PC-3 (cell line): ENCODE data around the gene PRMT1. TPM values are rescaled to one million over a fixed set of nuclear protein-coding genes. Genes with fewer than 3 reads are reported as not detected.
A peak's percentile ranks its signal among the peaks of the same experiment; 100 is the strongest.

ENCODE experiments used
- ATAC-seq: fragments of 200-7000 bp; cut with Tn5 transposase; 2 replicates; pipeline ENCODE4 v1.9.1; 2020; ENCODE audit warnings: mild to moderate bottlenecking, moderate library complexity
- Bru-seq: library from RNA; stranded (reverse); fragments of 400-500 nt; gene quantifications from one replicate; lab custom pipeline; 2021; lab: Mats Ljungman, UMichigan
- BruChase-seq, 2 experiments: library from RNA; stranded (reverse); fragments of 400-500 nt; gene quantifications; one replicate each; lab custom pipeline; 2021; lab: Mats Ljungman, UMichigan
- BruUV-seq: library from RNA; stranded (reverse); fragments of 400-500 nt; replicated peaks from 2 replicates; lab custom pipeline; 2021; lab: Mats Ljungman, UMichigan
- CTCF ChIA-PET: fragments of 300-600 bp; sonication (Branson Sonifier 250); formaldehyde crosslinking; loops from one replicate; lab custom pipeline; 2022; ENCODE audit warnings: antibody characterized with exemption; lab: Charles Lee
- POLR2A ChIA-PET: fragments of 300-600 bp; sonication (Branson Sonifier 250); formaldehyde crosslinking; loops from one replicate; lab custom pipeline; 2022; ENCODE audit warnings: antibody characterized with exemption; ENCODE audit not compliant: unreplicated experiment; lab: Charles Lee
- DNase-seq: peaks from one replicate; pipeline ENCODE4 v3.0.0-alpha.2; 2015
- H2AFZ ChIP-seq: fragments of 300-600 bp; sonication (generic); 2 replicates; pipeline ENCODE4 v1.6.0; 2016; ENCODE audit warnings: antibody characterized with exemption, low read length
- H3F3A ChIP-seq: fragments of 300-600 bp; sonication (generic); one replicate; pipeline ENCODE4 v1.6.0; 2017; ENCODE audit warnings: antibody characterized with exemption, low read length, control low read depth, mild to moderate bottlenecking; ENCODE audit not compliant: unreplicated experiment
- H3K27ac ChIP-seq: fragments of 300-600 bp; sonication (generic); 2 replicates; pipeline ENCODE4 v1.5.1; 2016; ENCODE audit warnings: mild to moderate bottlenecking, low read length
- H3K27me3 ChIP-seq: fragments of 300-600 bp; sonication (generic); 2 replicates; pipeline ENCODE4 v1.6.1; 2016; ENCODE audit warnings: low read length, mixed read lengths
- H3K36me3 ChIP-seq: fragments of 300-600 bp; sonication (generic); 2 replicates; pipeline ENCODE4 v1.6.1; 2016; ENCODE audit warnings: low read depth, mixed run types, low read length, mixed read lengths
- H3K4me1 ChIP-seq: fragments of 300-600 bp; sonication (generic); 2 replicates; pipeline ENCODE4 v1.5.1; 2016; ENCODE audit warnings: low read length; ENCODE audit not compliant: insufficient read depth
- H3K4me2 ChIP-seq: fragments of 300-600 bp; sonication (generic); 2 replicates; pipeline ENCODE4 v1.6.0; 2016; ENCODE audit warnings: low read length
- H3K4me3 ChIP-seq: fragments of 300-600 bp; sonication (generic); 2 replicates; pipeline ENCODE4 v1.5.1; 2016; ENCODE audit warnings: mild to moderate bottlenecking, low read length, mixed read lengths
- H3K79me2 ChIP-seq: fragments of 300-600 bp; sonication (generic); 2 replicates; pipeline ENCODE4 v1.6.1; 2017; ENCODE audit warnings: low read length, mixed read lengths
- H3K9ac ChIP-seq: fragments of 300-600 bp; sonication (generic); 2 replicates; pipeline ENCODE4 v1.6.0; 2016; ENCODE audit warnings: mild to moderate bottlenecking, low read length
- H3K9me2 ChIP-seq: fragments of 300-600 bp; sonication (generic); replicated peaks from 2 replicates; pipeline ENCODE4 v1.6.1; 2016; ENCODE audit warnings: mixed run types, low read length, mixed read lengths
- H3K9me3 ChIP-seq: fragments of 300-600 bp; sonication (generic); 2 replicates; pipeline ENCODE4 v1.6.1; 2016; ENCODE audit warnings: low read length, mixed read lengths
- H4K20me1 ChIP-seq: fragments of 300-600 bp; sonication (generic); 2 replicates; pipeline ENCODE4 v1.6.1; 2016; ENCODE audit warnings: low read length, mixed read lengths
- CTCF ChIP-seq: fragments of 300-600 bp; sonication (generic); conservative IDR thresholded peaks from 2 replicates; pipeline ENCODE4 v1.5.1; 2017; ENCODE audit warnings: antibody characterized with exemption, low read depth, mild to moderate bottlenecking, low read length
- EZH2 ChIP-seq: fragments of 300-600 bp; sonication (generic); IDR thresholded peaks from one replicate; pipeline ENCODE4 v1.6.1; 2017; ENCODE audit warnings: antibody characterized with exemption, mild to moderate bottlenecking, low read length; ENCODE audit not compliant: unreplicated experiment
- EZH2phosphoT487 ChIP-seq: fragments of 300-600 bp; sonication (generic); IDR thresholded peaks from 2 replicates; pipeline ENCODE4 v1.6.1; 2018; ENCODE audit warnings: mild to moderate bottlenecking, antibody characterized with exemption, low read length, borderline replicate concordance
- intact Hi-C: fragments of 100-400 bp; cut with micrococcal nuclease; formaldehyde crosslinking; loops from 2 replicates; pipeline ENCODE4 v1.9.0; 2023
- long read RNA-seq: library from polyadenylated mRNA; unstranded; transcript quantifications from one replicate; pipeline ENCODE4 v2.0.0, GENCODE V29; 2021; ENCODE audit not compliant: unreplicated experiment
- total RNA-seq: library from RNA; depleted of rRNA; stranded (reverse); fragments of >200 nt; gene quantifications from 2 replicates; pipeline ENCODE4 v1.2.3, GENCODE V29; 2014; rRNA removed

PRMT1 gene
- total RNA-seq: 625 and 761 TPM in 2 replicates
- percentile 93 among the genes with signal in this experiment for Bru-seq, nascent RNA
- BruChase-seq, experiment 1, labeled RNA remaining after a 6-hour chase: percentile 98 among the genes with signal in this experiment
- percentile 96 among the genes with signal in this experiment for BruChase-seq, experiment 2, labeled RNA remaining after a 2-hour chase
- long read RNA-seq, transcript PRMT1-202 (11 exons, 1,327 nt): minor isoform, 34 of 467 reads
- long read RNA-seq, transcript PRMT1-201 (10 exons, 1,393 nt): major isoform, 348 of 467 reads
- long read RNA-seq, partial matches to known transcripts: 18 of 467 reads
- long read RNA-seq, other reads (novel, unspliced or antisense): 63 of 467 reads

GRCh38 chr19:49677231-49677900 lies at the start of gene PRMT1:
Gene PRMT1, plus strand, starts transcription at chr19:49677271. Its CDS starts 10 bp downstream, at chr19:49677281.
- ATAC-seq (peak; percentile 7; the same call in 1 of the 2 replicates), DNase-seq (peak; percentile 47)
- TSS peak; percentile 53 for BruUV-seq
- CTCF ChIA-PET: no interaction called here
- Histone ChIP-seq H3K27me3 (no peaks in the 10 kb centered on the region), H3K27ac (peak within 1 kb of the TSS; percentile 80), H3K79me2 (peaks cover 51% of the 10 kb centered on the region), H3K36me3 (peaks cover 22% of the 10 kb centered on the region), H3K4me2 (peak within 1 kb of the TSS; percentile 99), H3K4me3 (peak within 1 kb of the TSS; percentile 86), H3K9me2 (no peaks in the 10 kb centered on the region), H2AFZ (peak within 1 kb of the TSS; percentile 80), H3K9ac (peak within 1 kb of the TSS; percentile 99), H3K4me1 (peaks cover 20% of the 10 kb centered on the region), H3K9me3 (no peaks in the 10 kb centered on the region), H3F3A (no peaks in the 10 kb centered on the region), H4K20me1 (peaks cover 34% of the 10 kb centered on the region)
- TF ChIP-seq CTCF: no peak
- TF ChIP-seq EZH2: no peak
- TF ChIP-seq EZH2phosphoT487: no peak
- POLR2A ChIA-PET: interaction anchor here (0.6 to 1.0 kb wide), 3 partner anchors 17 to 150 kb away, joined by 3 to 7 read pairs (median 5); partner anchors contain the start of gene SCAF1
- intact Hi-C loops: loop anchor here (1.0 to 5.0 kb wide), 5 partner anchors 87 to 200 kb away; partner anchors contain the start of genes AKT1S1, PRR12, RPS11 and TBC1D17

- DNase-seq: no peak
- CTCF ChIA-PET: no interaction called here
- Histone ChIP-seq H3K4me2 (no peak overlapping the region), H3K27me3 (no peaks in the 10 kb centered on the region), H3F3A (no peaks in the 10 kb centered on the region), H4K20me1 (no peaks in the 10 kb centered on the region), H2AFZ (no peak overlapping the region), H3K9ac (no peak overlapping the region), H3K27ac (no peak overlapping the region), H3K9me2 (no peaks in the 10 kb centered on the region), H3K79me2 (no peaks in the 10 kb centered on the region), H3K9me3 (no peaks in the 10 kb centered on the region), H3K36me3 (peaks cover 18% of the 10 kb centered on the region; the same call in 1 of the 2 replicates), H3K4me3 (no peak overlapping the region), H3K4me1 (no peaks in the 10 kb centered on the region)
- POLR2A ChIA-PET: interaction anchor here (0.6 kb wide), 1 partner anchor 240 kb away, joined by 4 read pairs; no protein-coding TSS in a partner anchor
- intact Hi-C loops: no loop called here
- TF ChIP-seq EZH2phosphoT487 (no peak), CTCF (no peak), EZH2 (no peak)
- no TSS peak for BruUV-seq
- no peak for ATAC-seq
These were observed 47.4 kb upstream of the PRMT1 start for GRCh38 chr19:49629659-49630058.
